HG02884 (cell line): Measurements from ENCODE around the gene CHD6.
A peak's percentile ranks its signal among the peaks of the same experiment; 100 is the strongest.

Experiments used
- ATAC-seq: cut with Tn5 transposase; IDR thresholded peaks from one replicate; pipeline ENCODE4 v1.9.1; 2021; ENCODE audit warnings: mild to moderate bottlenecking, moderate library complexity; ENCODE audit not compliant: unreplicated experiment

The CHD6 gene

DNA sequence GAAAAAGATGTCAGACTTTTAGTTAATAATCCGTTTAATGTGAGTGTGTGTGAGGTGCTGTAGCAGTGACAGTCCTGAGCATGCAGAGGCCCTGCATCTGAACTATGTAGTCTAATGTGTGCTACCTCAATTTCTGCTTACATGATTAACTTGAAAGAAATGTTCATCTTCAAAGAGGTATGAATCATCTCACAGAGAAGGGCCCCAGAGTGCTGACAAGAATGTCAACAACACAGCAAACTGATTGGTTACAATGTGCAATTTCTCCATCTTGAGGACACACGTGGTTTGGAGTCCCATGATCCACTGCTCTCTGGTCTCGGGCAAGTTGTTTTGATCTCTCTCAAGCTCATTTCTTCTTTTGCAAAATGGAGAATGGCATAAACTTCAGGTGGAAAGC, 189.9 kb downstream of the CHD6 start:
- ATAC-seq, result no peak

DNA sequence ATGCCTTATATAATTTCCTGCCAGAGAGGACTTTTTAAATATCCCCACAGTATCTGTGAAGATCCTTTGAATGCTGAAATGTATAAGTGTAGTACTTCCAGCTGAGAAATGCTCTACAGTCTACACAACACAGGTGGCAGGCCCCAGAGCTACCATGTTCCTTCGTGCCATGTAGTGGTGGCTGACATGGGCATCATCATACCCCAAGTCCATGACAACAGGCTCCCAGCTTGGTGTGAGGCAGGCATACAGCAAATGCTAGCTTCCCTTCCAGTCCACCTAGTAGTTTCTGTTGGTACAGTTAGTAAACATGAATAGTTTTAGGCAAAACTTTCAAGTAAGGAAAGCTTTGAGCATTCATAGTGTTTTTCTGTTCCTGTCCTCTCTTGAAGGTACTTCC, 190.3 kb downstream of the CHD6 start:
- ATAC-seq, result no peak

DNA sequence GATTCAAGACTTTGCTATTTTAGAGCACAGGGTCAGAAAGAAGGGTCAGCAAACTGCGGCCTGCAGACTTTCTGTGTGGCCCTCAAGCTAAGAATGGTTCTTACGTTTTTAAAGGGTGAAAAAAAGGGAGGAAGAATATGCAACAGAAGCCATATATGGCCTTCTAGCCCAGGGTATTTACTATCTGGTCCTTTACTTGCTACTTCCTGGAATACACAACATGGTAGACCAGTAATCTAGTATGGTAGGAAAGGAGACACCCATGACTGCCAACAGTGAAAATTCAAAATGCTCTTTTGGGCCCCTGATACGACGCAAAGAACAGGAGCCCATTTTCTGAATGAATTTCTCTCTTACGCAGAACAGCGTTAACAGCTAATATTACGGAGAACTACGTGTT, 191.2 kb downstream of the CHD6 start:
- ATAC-seq, result no peak

DNA sequence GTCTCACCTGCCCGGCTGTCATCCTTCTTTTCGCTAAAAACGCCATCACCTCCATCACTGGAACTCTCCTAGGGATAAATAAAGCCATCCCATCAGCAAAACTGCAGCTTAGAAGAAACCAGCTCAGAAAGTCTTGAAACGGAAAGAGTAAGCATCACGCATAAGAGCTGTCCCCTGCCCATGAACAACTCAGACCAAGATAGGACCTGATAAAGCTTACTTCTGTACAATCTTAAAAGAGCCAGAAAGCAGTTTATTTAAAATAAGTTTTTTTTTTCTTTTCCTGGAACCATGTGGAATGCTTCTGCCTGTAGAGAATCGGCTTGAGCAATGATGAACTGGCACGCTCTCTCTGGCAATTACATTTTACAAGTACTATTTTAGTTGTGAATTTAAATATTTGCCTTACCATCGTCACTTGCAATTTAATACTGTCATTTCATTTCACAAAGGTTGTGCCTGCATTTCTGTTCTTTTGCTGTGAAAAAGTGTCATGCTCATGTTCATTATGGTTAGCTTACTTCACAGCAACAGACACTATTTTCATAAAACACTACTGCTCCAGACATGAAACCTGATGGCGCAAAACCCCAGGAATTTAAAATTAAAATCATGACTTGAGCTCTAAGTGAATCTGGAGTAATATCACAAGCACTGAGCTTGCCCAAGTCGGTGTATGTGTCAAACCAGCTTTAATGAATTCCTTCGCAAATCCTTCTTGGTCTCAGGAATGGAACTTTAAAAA, 191.9 kb downstream of the CHD6 start:
- no peak for ATAC-seq

DNA sequence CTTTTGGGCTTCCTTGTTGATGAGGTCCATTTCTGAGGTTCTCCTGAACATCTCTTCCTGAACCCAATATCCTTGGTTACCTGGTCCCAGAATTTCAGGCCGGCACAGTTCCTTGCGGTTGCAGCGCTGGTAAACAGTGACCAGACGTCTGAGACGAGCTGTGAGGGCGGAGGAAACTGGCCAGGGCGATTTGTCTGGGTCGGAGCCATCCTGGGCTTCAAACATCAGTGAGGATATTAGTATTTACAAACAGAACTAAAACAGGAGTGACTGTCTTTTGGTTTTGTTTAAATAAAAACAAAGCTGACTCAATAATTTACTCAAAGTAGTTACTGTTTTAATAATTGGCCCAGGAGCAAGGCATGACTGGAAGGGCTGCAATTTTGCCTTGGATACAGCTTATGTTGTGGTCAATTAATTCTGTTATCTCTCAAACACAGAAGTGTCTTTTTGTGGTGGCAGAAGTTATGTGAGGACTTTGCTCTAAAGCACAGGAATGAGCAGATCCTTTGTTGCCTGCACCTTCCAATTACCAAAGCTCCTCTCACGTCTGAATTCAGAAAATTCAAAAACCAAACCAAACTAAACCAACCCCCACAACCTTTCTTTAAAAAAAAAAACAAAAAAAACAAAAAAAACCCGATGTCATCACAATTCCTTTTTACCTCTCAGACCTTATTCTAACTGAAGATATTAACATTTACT, 192.8 kb downstream of the CHD6 start:
- ATAC-seq, result no peak

DNA sequence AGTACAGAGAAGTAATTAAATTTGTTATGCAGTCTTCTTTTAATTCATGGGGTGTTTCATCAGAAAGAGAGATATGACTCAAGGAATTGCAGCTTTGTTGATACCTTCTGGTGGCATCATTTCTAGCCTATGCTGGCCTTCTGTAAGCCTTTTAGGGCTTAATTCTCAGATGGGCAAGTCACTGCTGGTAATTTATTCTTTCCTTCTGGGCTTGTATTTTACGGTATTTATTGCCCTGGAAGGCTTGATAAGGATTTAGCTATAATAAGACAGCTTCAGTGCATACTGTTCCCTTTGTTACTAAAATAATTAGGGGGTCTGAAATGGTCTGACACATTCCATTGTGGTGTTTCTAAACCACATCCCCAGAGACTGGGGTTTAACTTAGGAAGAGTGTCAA, 193.6 kb downstream of the CHD6 start:
- ATAC-seq, result no peak

DNA sequence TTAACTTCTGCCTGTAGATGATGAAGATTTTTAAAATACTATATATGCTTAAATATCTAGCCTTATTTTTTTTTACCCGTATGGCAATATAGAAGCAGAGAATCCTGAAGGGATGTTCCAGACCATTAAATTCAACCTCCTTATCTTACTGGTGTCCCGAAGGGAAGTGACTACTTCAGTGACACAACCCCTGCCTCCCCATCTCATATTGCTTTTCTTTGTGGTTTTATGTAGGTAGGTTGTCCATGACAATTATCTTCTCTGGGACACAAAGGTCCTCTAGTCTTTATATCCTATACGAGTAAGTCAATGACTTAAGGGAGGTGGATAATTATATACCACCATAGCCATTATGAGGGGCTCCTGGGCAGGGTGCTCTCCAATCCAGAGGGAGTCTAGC, 194.2 kb downstream of the CHD6 start:
- ATAC-seq, result no peak

DNA sequence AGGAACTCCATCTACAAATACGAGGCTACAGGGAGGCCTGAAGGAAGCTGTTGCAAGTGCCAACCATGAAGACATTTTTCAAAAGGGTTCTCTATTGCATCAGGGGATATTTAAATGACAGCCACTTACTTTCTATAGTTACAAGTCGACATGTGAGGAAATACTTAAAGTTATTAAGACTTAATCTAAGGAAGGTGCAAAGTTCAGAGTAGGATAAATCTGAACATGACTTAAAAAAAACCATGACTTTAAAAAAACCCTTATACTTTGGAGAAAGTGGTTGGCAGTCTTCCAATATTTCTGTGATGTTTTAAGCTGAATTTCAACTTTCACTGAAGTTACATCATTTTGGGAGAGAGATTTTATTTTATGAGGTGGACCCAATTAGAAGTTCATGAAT, 195.2 kb downstream of the CHD6 start:
- ATAC-seq, result no peak

DNA sequence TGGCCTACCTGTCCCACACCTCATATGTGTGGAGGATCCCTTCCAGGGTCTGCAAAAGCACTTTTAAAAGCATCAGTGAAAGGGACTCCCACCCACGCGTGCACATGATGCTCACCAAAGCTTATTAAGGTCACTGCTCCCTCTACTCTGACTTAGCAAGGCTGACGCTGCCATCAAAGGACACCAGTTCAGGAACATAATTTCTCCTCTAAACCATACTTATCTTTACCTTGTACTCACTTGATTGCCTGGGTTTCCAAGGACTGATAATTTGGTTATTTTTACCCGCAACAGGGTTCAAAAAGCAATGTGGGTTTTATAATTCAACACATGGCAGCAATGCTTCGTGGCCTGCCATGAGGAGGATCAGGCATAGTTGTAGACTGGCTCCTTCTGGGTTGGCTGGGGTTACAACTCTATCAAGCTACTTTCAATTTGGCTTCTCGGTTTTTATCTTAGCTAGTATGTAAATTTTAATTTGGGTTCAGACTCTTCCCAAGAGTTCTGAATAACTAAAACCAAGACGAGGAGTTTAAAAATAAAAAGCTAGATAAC, 199.4 kb downstream of the CHD6 start:
- ATAC-seq, result no peak

DNA sequence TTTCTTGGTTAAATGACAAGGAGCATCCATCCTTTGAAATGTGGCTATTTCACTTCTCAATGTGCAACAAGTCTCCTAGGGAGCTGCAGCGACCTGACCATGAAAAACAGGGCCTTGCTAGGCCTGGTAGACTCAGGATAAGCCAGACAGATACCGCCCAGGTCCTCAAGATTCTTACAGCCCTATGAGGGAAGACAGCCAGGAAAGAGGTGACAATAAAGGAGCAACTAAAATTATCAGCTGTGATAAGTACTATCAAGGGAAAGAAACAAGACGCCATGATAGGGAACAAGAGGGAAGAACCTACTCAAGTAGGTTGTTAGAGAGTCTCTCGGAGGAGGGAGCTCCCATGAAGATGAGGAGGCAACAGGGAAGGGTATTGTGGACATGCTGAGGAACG, 200.1 kb downstream of the CHD6 start:
- ATAC-seq, result no peak

DNA sequence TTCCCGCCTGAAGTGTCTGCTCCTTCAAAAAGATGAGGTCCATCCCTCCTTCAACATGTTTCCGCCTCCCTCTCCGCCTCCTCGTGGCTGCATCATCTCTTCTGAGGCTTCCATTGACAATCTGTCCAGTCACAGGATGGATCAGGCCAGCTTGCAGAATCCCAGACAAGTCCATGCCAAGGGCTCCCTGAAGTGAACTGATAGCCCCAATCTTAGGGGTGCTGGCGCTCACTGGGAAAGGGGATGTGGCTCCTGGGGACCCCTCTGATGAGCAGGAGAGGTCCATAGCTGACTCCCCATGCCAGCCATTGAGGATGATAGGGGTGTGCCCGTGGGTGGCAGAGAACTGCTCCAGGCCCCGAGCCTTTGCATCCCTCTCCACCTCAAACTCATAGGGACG, 203.0 kb downstream of the CHD6 start:
- ATAC-seq, result no peak

DNA sequence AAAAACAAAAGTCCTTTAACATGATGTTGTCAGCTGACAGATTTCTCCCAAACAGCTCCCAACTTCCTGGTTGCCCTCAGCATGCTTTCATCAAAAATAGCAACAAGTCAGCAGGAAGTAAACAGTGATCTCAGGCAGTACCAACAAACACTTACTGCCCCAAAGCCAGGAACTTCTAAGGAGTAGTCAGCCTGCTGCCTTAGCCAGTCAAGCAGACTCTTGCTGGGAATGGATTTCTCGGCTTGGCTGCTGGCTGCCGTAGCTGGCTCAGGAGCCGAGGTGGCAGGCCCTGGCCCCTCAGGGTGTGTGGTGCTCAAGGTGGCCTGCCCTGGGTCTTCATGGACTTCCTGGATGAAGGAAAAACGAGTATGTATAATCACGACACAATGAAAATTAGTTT, 205.0 kb downstream of the CHD6 start:
- ATAC-seq, result no peak

DNA sequence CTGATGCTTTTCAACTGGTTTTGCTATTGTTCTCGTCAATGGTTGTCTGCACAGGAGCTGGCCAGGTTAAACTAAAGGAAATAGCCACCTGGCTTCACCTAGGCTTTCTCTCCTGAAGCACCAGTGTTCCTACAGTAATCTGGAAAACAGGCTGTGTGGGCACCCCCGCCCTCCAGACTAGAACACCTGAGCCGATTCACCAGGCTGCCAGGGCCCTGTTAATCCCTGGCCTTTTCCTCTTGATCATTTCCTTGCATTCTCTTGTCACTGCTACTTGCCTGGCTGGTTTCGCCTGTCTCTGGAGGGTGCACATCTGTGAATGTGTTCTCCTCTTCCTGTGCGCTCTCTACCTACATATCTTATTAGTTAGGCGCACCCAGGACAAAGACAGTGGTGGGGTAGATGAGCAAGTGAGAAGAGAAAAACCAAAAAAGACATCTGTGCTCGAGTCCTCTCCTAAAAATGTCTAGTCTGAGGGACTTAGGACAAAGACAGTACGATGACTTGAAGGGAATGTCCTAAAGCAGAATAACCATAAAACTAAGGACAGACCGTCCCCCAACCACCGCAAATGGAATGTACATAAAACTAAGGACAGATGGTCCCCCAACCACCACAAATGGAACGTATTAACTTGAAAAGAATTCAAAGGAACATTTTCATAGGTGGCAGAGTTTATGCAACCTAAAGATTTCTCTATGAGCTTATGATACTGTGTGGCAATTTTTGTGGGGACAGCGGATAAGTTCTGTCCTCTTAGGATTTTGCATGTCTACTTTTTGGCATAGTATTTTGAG, 205.7 kb downstream of the CHD6 start:
- no peak for ATAC-seq

DNA sequence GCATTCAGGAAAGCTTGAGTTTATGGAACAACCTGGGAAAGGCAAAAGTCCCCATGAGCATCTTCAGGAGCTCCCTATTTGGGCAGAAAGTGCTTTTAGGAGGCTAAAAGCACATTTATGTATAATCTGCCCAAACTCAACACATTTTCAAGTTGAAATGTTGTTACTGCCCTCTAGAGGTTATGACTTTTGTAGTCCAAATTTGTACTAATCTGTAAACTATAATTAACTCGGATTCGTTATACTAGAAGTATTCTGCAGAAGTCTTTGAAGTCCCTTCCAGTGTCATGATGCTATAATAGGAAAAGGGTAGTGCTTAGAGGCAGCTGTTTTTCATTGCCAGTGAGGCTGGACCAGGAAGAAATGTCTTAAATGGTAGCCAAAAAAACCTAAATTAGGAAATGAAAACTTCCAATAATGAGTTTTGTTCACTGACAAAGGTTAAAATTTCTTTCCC, 206.8 kb downstream of the CHD6 start:
- no peak for ATAC-seq

DNA sequence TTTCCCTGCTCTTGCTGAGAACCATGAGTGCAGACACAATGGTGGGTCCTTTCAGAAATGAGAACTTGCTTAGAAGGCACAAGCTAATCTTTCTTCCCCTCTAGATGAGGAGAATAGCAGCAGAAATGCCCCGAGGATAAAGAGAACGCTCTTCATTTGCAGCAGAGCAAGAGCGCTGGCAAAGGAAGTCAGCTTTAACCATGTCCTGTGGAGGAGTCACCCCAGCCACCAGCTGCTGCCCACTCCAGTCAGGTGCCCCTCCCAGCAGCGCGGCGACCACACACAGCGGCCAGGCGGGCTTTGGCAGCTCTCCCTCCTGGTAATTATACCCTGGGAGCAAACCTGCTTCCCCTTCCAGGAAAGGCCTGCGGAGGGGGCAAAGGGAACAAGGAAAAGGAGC, 209.2 kb downstream of the CHD6 start:
- ATAC-seq, result no peak

DNA sequence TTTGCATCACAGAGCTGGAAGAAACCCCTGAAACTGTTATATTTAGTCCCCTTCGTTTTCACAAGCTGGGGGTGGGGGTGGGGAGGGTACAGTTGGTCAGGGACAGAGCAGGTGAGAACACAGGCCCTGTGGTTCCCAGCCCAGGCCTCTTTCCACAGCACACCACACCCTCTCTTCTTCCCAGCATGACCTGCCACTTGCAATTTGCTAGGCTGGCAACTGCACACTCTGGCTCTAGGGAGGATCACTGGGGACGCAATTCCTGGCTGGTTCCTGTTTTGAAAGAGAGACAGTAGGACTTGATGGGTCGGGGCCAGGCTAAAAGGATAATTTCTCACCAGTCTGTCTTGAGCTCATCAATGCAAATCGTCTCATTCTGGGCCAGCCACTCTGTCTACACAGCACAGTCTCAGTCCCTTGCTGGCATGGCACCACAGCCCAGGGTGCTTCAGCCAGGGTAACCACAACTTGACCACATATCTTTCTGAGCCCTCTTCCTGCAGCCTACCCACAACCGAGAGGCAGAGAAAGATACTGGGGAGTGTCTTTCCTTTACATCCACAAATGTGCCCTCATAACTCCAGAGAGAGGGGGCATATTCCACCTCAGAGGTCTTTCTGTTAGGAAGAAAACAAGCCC, 209.9 kb downstream of the CHD6 start:
- peak; percentile 68 for ATAC-seq

DNA sequence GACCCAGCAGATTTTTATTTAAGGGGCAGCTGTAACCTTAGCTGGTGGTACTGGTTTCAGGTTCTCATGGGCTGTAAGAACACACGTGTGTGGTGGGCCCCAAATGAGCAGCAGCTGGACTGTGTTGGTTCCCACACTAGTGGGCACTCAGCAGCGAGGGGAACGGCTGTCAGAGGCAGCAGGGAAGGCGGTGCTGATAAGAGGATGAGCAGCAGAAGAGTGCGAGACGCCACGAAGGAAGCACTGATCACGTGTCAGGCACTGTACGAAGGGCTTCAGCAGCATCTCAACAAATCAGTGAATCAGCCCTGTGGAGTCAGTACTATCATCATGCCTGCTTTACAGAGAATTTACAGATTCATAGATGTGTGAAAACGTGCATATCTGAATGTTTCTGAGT, 210.6 kb downstream of the CHD6 start:
- ATAC-seq, result no peak

DNA sequence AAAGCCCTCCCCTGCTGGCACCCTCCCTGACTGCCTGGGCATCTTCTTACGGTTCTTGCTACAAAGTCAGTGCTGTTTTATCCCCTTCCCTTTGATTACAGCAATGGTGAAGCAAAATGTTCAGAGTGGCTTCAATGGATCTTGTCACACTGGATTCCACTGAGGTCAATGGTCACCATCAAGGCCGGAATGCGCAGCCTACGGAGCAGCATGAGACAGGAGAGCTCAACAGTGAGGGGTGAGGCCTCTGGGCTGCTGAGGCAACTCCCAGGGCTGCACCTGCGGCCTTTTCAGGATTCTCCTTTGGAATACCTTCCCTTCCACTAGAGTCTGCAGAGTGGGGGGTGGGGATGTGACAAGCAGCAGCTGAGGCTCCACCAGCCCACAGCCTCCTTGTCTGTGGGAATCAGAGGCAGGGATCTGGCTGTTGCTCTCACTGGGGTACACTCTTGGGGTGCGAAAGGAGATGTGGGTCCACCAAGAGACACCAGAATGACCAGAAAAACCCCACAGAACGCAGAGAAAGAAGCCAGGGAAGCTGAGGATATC, 211.2 kb downstream of the CHD6 start:
- ATAC-seq, result no peak

DNA sequence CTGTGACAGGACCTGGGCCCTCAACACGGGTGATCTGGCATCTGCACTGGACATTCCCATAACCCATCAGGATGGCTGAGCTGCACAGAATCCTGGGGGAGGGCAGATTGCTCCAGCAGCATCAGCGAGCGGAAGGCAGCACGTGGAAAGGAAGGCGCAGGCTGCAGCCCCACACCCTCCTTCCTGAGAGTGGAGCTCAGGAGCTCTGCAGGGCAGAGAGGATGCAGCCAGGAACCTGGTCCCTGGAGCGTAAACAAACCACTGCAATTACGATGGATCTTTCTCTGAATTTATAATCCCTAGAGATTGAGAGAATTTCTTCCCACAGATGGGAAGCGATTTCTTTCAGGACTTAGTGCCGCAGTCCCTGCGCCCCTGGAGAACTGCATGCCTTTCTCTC, 211.8 kb downstream of the CHD6 start:
- no peak for ATAC-seq

DNA sequence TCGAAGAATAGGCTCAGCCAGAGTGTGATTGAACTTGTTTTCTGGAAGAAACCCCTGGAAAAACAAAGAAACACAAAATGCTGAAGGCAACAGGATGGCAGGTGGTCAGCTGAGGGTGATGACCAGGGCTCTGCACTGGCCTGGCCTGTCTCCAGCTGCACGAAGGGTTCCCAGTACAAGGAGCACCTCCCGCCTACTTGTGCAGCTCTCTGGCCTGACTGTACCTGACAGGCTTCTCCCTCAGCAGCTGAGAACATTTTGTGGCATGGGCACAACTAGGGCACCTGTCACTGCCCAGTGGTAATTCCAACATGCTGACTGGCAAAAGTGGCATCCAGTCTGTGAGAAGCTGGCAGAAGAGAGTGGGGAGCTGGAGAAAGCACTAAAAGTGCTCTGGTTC, 212.7 kb downstream of the CHD6 start:
- no peak for ATAC-seq

DNA sequence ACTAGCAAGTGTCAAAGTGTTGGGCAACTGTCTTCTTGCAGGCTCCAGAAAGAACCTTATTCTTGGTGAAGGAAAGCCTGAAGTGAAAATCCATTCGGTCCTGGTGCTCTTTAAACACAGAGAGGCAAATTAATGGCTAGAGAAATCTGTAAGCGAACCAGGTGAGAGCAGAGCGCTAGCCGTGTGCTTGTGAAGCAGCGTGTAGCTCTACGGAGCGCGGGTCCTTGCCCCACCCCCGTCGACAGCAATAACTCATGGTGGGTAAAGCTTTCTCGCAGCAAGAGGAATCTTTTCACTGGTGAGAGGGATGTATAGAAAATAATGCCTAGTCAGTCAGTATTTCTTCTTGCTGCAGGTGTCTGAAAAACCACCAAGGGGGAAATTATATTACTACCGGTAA, 214.6 kb downstream of the CHD6 start:
- ATAC-seq, result no peak
